ENCODE results near the gene YEATS2.

The YEATS2 gene

DNA sequence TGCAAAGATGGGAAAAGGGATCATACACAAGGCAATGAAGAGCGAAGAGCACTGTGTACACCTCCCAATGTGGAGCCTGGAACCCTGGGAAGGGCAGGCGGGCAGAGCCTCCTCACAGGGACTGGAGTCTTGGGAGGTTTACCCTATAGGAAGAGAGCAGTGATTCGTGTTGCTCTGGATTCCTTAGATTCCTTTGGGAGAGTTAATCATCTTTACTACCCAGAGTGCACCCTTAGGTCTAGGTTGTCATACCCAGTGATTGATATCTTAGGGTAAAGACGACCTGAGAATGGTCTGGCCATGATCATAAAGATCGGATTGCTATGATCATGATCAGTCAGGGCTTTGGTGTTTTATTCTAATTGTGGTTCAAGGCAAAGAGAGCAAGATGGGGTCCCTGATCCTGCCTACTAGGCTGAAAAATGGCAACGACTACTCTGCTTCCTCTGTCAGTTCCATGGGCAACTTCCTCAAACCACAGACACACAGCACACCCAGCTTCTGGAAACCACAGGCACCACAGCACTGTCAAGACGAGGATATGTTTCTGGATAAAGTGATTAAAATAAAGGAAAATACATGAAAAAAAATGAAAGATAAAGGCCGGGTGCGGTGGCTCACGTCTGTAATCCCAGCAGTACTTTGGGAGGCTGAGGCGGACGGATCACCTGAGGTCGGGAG is 148.2 kb downstream of the YEATS2 start:
- no peak for DNase-seq

DNA sequence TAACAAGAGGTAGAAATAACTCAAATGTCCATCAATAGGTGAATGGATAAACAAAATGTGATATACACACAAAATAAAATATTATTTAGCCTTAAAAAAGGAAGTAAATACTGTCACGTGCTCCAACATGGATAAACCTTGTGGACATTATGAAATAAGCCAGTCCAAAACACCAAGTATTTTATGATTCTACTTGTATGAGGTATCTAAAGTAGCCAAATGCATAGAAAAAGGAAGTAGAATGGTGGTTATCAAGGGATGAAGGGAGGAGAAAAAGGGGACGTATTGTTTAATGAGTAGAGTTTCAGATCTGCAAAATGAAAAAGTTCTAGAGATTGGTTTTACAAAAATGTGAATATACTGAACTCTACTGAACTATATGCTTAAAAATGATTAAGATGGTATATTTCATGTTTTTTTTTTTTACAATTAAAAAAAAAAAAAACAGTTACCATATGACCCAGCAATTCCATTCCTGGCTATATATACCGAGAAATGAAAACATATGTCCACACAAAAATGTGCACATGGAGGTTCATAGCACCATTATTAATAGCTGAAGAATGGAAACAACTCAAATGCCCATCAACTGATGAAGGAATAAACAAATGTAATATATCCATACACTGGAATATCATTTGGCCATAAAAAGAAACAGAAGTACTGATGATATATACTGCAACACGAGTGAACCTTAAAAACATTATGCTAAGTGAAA is 156.9 kb downstream of the YEATS2 start:
- DNase-seq, result no peak

DNA sequence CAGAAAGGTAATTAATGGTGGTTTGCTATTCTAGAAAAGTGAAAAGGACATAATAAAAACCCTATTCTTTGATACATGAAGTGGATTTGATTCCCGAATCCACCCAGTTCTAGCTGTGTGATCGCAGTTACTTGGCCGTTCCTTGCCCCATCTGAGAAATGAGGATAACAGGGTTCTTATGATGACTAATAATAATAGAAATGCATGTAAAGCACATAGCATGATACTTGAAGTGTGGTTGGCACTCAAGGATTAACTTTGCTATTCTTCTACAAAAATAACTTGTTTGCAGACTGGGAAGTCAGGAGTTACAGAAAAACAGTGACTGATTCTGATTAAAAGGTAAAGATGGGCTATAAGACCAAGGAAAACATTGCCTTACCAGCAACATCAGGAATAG is 160.3 kb downstream of the YEATS2 start:
- DNase-seq, result no peak
